ENCODE data around the gene IL17RC.

- no peak for TF ChIP-seq CTCF (IDR thresholded peaks at IDR 0.05 in 4 of 5, conservative IDR thresholded peaks at IDR 0.05 in 1 of 5)
- TF ChIP-seq POLR2A (IDR thresholded peaks at IDR 0.05): no peak
Measured at GRCh38 chr3:9867106-9867505, 49.8 kb upstream of the IL17RC start.
